Measurements from ENCODE around the gene ITPR2.

Gene ITPR2

DNA sequence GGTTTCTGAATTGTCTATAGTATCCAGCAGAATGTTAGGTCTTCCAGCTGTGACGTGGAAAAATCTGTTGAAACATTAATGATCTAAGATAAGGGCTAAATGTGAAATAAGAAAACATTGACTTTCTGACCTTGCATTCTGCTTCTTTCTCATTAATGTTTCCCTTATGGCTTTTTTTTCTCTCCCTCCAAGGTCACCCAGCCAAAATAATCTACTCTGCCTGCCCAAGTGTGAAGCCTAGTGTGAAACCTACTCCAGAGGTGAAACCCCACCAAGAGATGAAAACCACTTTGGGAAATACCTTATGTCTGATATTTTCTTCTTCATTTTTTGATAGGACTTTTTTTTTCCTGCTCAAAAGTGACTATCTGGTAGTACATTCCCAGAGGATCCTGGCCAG lies 529.6 kb downstream of the ITPR2 start:
- peaks cover 22% of the 10 kb centered on the region for H3K9me3 Mint-ChIP-seq
- TF ChIP-seq, protein P1, sequence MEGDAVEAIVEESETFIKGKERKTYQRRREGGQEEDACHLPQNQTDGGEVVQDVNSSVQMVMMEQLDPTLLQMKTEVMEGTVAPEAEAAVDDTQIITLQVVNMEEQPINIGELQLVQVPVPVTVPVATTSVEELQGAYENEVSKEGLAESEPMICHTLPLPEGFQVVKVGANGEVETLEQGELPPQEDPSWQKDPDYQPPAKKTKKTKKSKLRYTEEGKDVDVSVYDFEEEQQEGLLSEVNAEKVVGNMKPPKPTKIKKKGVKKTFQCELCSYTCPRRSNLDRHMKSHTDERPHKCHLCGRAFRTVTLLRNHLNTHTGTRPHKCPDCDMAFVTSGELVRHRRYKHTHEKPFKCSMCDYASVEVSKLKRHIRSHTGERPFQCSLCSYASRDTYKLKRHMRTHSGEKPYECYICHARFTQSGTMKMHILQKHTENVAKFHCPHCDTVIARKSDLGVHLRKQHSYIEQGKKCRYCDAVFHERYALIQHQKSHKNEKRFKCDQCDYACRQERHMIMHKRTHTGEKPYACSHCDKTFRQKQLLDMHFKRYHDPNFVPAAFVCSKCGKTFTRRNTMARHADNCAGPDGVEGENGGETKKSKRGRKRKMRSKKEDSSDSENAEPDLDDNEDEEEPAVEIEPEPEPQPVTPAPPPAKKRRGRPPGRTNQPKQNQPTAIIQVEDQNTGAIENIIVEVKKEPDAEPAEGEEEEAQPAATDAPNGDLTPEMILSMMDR (IDR thresholded peaks at IDR 0.05) = no peak
- no peak for DNase-seq
- no peaks in the 10 kb centered on the region for H3K4me1 Mint-ChIP-seq
- H3K4me3 Mint-ChIP-seq = no peak overlapping the region
- no peak overlapping the region for H3K27ac Mint-ChIP-seq
- no peaks in the 10 kb centered on the region for H3K36me3 Mint-ChIP-seq (ENCODE audit: low read depth)
- peaks cover 6% of the 10 kb centered on the region for H3K27me3 Mint-ChIP-seq (ENCODE audit: low read depth, poor library complexity)

GRCh38 chr12:26302776-26303175 lies 530.2 kb downstream of the ITPR2 start:
- Mint-ChIP-seq H3K36me3 (ENCODE audit: low read depth) (no peaks in the 10 kb centered on the region), H3K9me3 (peaks cover 15% of the 10 kb centered on the region), H3K27ac (no peak overlapping the region), H3K4me3 (no peak overlapping the region), H3K4me1 (no peaks in the 10 kb centered on the region), H3K27me3 (ENCODE audit: low read depth, poor library complexity) (peaks cover 6% of the 10 kb centered on the region)
- no peak for DNase-seq
- TF ChIP-seq, protein P1 (IDR thresholded peaks at IDR 0.05) = no peak

- no peak overlapping the region for H3K4me3 Mint-ChIP-seq
- H3K27me3 Mint-ChIP-seq (ENCODE audit: low read depth, poor library complexity) = peaks cover 3% of the 10 kb centered on the region
- no peak for DNase-seq
- no peaks in the 10 kb centered on the region for H3K9me3 Mint-ChIP-seq
- H3K27ac Mint-ChIP-seq = no peak overlapping the region
- H3K36me3 Mint-ChIP-seq (ENCODE audit: low read depth) = no peaks in the 10 kb centered on the region
- TF ChIP-seq, protein P1 (IDR thresholded peaks at IDR 0.05) = no peak
- H3K4me1 Mint-ChIP-seq = peaks cover 4% of the 10 kb centered on the region
These were observed 533.2 kb downstream of the ITPR2 start for GRCh38 chr12:26299751-26300150.

DNA sequence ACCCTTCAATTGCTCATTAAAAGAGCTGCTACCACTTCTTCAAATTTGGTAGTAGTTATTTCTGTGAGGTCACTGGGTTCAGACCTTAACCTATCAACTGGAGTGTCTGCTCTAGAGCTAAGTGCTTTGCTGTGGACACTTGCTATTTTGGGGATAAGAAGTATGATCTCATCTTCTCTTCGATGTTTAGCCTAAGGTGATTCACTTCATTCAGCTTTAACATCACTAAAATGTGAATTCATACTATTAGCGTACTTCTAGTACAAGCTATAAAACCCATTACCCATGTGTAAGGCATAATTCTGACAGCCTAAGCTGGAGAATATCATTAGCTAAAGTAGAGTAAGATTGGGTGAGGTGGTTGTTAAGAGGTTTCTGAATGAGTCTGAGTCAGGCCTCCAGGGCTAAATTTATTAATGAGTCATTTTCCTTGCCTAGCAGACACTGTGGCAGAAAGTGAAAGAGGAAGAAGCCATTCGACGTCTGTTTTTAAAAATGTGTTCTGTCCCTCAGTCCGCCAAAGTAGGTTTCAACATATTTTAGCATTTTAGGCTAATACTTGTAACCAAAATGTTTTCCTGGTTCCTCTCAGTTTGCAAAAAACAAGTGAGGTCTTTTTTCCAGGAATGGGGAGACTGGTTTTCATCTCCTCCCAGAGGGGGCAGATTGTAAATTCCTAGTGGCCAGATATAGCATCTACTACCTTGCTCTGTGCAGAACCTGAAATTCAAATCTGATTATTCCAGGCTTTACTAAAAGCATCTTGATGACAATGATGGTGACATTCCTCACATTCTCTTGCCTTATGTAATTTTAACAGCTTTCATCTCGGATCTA lies 534.0 kb downstream of the ITPR2 start:
- H3K9me3 Mint-ChIP-seq = no peaks in the 10 kb centered on the region
- H3K4me3 Mint-ChIP-seq = no peak overlapping the region
- TF ChIP-seq, protein P1 (IDR thresholded peaks at IDR 0.05) = no peak
- no peaks in the 10 kb centered on the region for H3K36me3 Mint-ChIP-seq (ENCODE audit: low read depth)
- no peak for DNase-seq
- H3K4me1 Mint-ChIP-seq = peaks cover 4% of the 10 kb centered on the region
- H3K27ac Mint-ChIP-seq = no peak overlapping the region
- peaks cover 3% of the 10 kb centered on the region for H3K27me3 Mint-ChIP-seq (ENCODE audit: low read depth, poor library complexity)

- DNase-seq = no peak
- no peaks in the 10 kb centered on the region for H3K36me3 Mint-ChIP-seq (ENCODE audit: low read depth)
- TF ChIP-seq, protein P1 (IDR thresholded peaks at IDR 0.05) = no peak
- peaks cover 3% of the 10 kb centered on the region for H3K27me3 Mint-ChIP-seq (ENCODE audit: low read depth, poor library complexity)
- no peak overlapping the region for H3K4me3 Mint-ChIP-seq
- H3K4me1 Mint-ChIP-seq = peaks cover 4% of the 10 kb centered on the region
- H3K9me3 Mint-ChIP-seq = no peaks in the 10 kb centered on the region
- H3K27ac Mint-ChIP-seq = peak overlapping the region; percentile 30
These were observed 535.5 kb downstream of the ITPR2 start for GRCh38 chr12:26297396-26298070.

All from nephron progenitor cell (in vitro differentiated cells).